ENCODE measurements around the gene PLA2G4F.
A peak's percentile ranks its signal among the peaks of the same experiment; 100 is the strongest.

The PLA2G4F gene

GRCh38 chr15:42130246-42130986 lies 26.0 kb downstream of the PLA2G4F start:
- no peak for DNase-seq

- no peak for DNase-seq
Measured at GRCh38 chr15:42129364-42129763, 27.1 kb downstream of the PLA2G4F start.

GRCh38 chr15:42128476-42128875 lies 28.0 kb downstream of the PLA2G4F start:
- no peak for DNase-seq

- no peak for DNase-seq
Measured at GRCh38 chr15:42123546-42123945, 32.9 kb downstream of the PLA2G4F start.

- no peak for DNase-seq
Measured at GRCh38 chr15:42121682-42122081, 34.8 kb downstream of the PLA2G4F start.

GRCh38 chr15:42121021-42121420 lies 35.4 kb downstream of the PLA2G4F start:
- DNase-seq: peak; percentile 59

- DNase-seq: no peak
Measured at GRCh38 chr15:42120285-42120684, 36.2 kb downstream of the PLA2G4F start.

GRCh38 chr15:42119446-42119760 lies 37.0 kb downstream of the PLA2G4F start:
- DNase-seq: no peak

GRCh38 chr15:42118650-42119445 lies 37.6 kb downstream of the PLA2G4F start:
- DNase-seq: no peak

- peak; percentile 92 for DNase-seq
Measured at GRCh38 chr15:42111924-42112323, 44.5 kb downstream of the PLA2G4F start.

- DNase-seq: no peak
Measured at GRCh38 chr15:42110367-42110766, 46.1 kb downstream of the PLA2G4F start.

GRCh38 chr15:42108806-42109205 lies 47.6 kb downstream of the PLA2G4F start:
- DNase-seq: peak; percentile 33

- DNase-seq: no peak
Measured at GRCh38 chr15:42108189-42108588, 48.2 kb downstream of the PLA2G4F start.

- no peak for DNase-seq
Measured at GRCh38 chr15:42107473-42107872, 49.0 kb downstream of the PLA2G4F start.

- no peak for DNase-seq
Measured at GRCh38 chr15:42106288-42106687, 50.1 kb downstream of the PLA2G4F start.

- no peak for DNase-seq
Measured at GRCh38 chr15:42104095-42104891, 52.1 kb downstream of the PLA2G4F start.

- DNase-seq: no peak
Measured at GRCh38 chr15:42102646-42103235, 53.7 kb downstream of the PLA2G4F start.

- no peak for DNase-seq
Measured at GRCh38 chr15:42101861-42102260, 54.6 kb downstream of the PLA2G4F start.

GRCh38 chr15:42100021-42100800 lies 56.2 kb downstream of the PLA2G4F start:
- DNase-seq: no peak

GRCh38 chr15:42097018-42097417 lies 59.4 kb downstream of the PLA2G4F start:
- DNase-seq: no peak

- DNase-seq: no peak
Measured at GRCh38 chr15:42094512-42094963, 61.9 kb downstream of the PLA2G4F start, which contains the start of gene PLA2G4D. PLA2G4D (minus strand) TSS chr15:42094562; CDS start chr15:42094459, 103 bp downstream.

- no peak for DNase-seq
Measured at GRCh38 chr15:42093966-42094365, 62.5 kb downstream of the PLA2G4F start.

All from GF-D8 (cell line).